COLO668 (cell line): Measurements from ENCODE around the gene DBX1.
A peak's percentile ranks its signal among the peaks of the same experiment; 100 is the strongest.
"Not testable (repeated sequence)": the region's sequence is repeated elsewhere in the genome, so short reads cannot be mapped to it uniquely, and the experiment has no call there.

Experiments
- DNase-seq: peaks from one replicate; lab custom pipeline; 2025; ENCODE audit not compliant: unreplicated experiment; lab: John Stamatoyannopoulos, UW

The DBX1 gene

GRCh38 chr11:20161923-20162744 lies 1.9 kb upstream of the DBX1 start:
- DNase-seq: no peak

- DNase-seq: peak; percentile 24
Measured at GRCh38 chr11:20161230-20161918, 1.1 kb upstream of the DBX1 start.

GRCh38 chr11:20159466-20160381 lies 551 bp downstream of the DBX1 start:
- DNase-seq: no peak

- DNase-seq: no peak
Measured at GRCh38 chr11:20158597-20159257, 1.5 kb downstream of the DBX1 start.

- no peak for DNase-seq
Measured at GRCh38 chr11:20157728-20158127, 2.5 kb downstream of the DBX1 start.

GRCh38 chr11:20156876-20157613 lies 3.2 kb downstream of the DBX1 start:
- no peak for DNase-seq

- peak; percentile 57 for DNase-seq
Measured at GRCh38 chr11:20156280-20156875, 3.9 kb downstream of the DBX1 start.

- no peak for DNase-seq
Measured at GRCh38 chr11:20155683-20156279, 4.5 kb downstream of the DBX1 start.

- no peak for DNase-seq
Measured at GRCh38 chr11:20154381-20154780, 5.9 kb downstream of the DBX1 start.

GRCh38 chr11:20138707-20139106 lies 21.6 kb downstream of the DBX1 start:
- no peak for DNase-seq

GRCh38 chr11:20137637-20138036 lies 22.6 kb downstream of the DBX1 start:
- DNase-seq: no peak

GRCh38 chr11:20134991-20135736 lies 25.1 kb downstream of the DBX1 start:
- DNase-seq: no peak

- no peak for DNase-seq
Measured at GRCh38 chr11:20132667-20133039, 27.6 kb downstream of the DBX1 start.

GRCh38 chr11:20131788-20132666 lies 28.2 kb downstream of the DBX1 start:
- peak; percentile 48 for DNase-seq

GRCh38 chr11:20129665-20130064 lies 30.6 kb downstream of the DBX1 start:
- no peak for DNase-seq

GRCh38 chr11:20128528-20128825 lies 31.8 kb downstream of the DBX1 start:
- DNase-seq: not testable (repeated sequence)

- DNase-seq: peak; percentile 80
Measured at GRCh38 chr11:20127671-20128527, 32.4 kb downstream of the DBX1 start.
